Thoracic aorta (tissue), 2 donors: Measurements from ENCODE around the gene ADH5. TPM values are rescaled to one million over a fixed set of nuclear protein-coding genes. Genes with fewer than 3 reads are reported as not detected.

ENCODE experiments used
- ATAC-seq: fragments of 150-250 bp; one replicate; pipeline ENCODE4 v1.8.0; 2017; ENCODE audit warnings: low read depth; ENCODE audit not compliant: insufficient number of reproducible peaks, low FRiP score
- DNase-seq: peaks from one replicate; pipeline ENCODE4 v3.0.0-alpha.2; 2020; ENCODE audit warnings: low spot score
- H3K27ac ChIP-seq, 2 donors: fragments of 200-600 bp; sonication (generic); 1 replicate in 1 of 2; 2 replicates in 1 of 2; pipeline ENCODE4 v1.5.1; 2016; ENCODE audit warnings: mild to moderate bottlenecking in 2 of 2, moderate library complexity in 2 of 2
- H3K27me3 ChIP-seq: fragments of 200-600 bp; sonication (generic); replicated peaks from 2 replicates; pipeline ENCODE4 v1.6.0; 2016; ENCODE audit warnings: mild to moderate bottlenecking; ENCODE audit not compliant: insufficient read depth
- H3K36me3 ChIP-seq: fragments of 200-600 bp; sonication (generic); one replicate; pipeline ENCODE4 v1.5.1; 2016
- H3K4me1 ChIP-seq, 2 donors: fragments of 200-600 bp; sonication (generic); 1 replicate in 1 of 2; 2 replicates in 1 of 2; pipeline versions ENCODE4 v1.5.1 to v1.6.0; 2016; ENCODE audit warnings: low read depth in 2 of 2, mild to moderate bottlenecking in 1 of 2; ENCODE audit not compliant: control insufficient read depth in 1 of 2
- H3K4me3 ChIP-seq: fragments of 200-600 bp; sonication (generic); 2 replicates; pipeline ENCODE4 v1.5.1; 2016; ENCODE audit warnings: mild to moderate bottlenecking
- H3K9me3 ChIP-seq: fragments of 200-600 bp; sonication (generic); 2 replicates; pipeline ENCODE4 v1.5.1; 2016
- CTCF ChIP-seq: fragments of 200-600 bp; sonication (generic); IDR thresholded peaks from one replicate; pipeline ENCODE4 v1.5.1; 2019; ENCODE audit warnings: antibody characterized with exemption
- total RNA-seq, 2 donors: library from RNA; depleted of rRNA; stranded (reverse); fragments of >200 nt; gene quantifications; one replicate each; pipeline versions ENCODE4 v1.1.0 to v1.2.3, GENCODE V29; 2016

Gene ADH5
- total RNA-seq, 2 donors from 2014 or later, result 149 to 180 TPM

- TF ChIP-seq CTCF, result no peak
- no peak overlapping the region for H3K27ac ChIP-seq
- H3K27me3 ChIP-seq, result no peaks in the 10 kb centered on the region
- no peak overlapping the region for H3K4me3 ChIP-seq
- H3K4me1 ChIP-seq, result peaks cover 0 to 6% of the 10 kb centered on the region in 2 donors
- no peak for DNase-seq
- ATAC-seq, result no peak
- H3K36me3 ChIP-seq, result peaks cover 7% of the 10 kb centered on the region
- H3K9me3 ChIP-seq, result peaks cover under 1% of the 10 kb centered on the region
These were observed 45.2 kb downstream of the ADH5 start for GRCh38 chr4:99043346-99043745.

- DNase-seq, result no peak
- no peak for TF ChIP-seq CTCF
- no peak for ATAC-seq
- Histone ChIP-seq H3K9me3 (peaks cover 4% of the 10 kb centered on the region), H3K36me3 (peaks cover 11% of the 10 kb centered on the region), H3K27ac (no peak overlapping the region), H3K4me3 (no peak overlapping the region), H3K27me3 (no peaks in the 10 kb centered on the region), H3K4me1 (no peaks in the 10 kb centered on the region)
These were observed 50.4 kb downstream of the ADH5 start for GRCh38 chr4:99038213-99038612.

GRCh38 chr4:99033956-99034355, 54.6 kb downstream of the ADH5 start:
- Histone ChIP-seq H3K4me1 (peaks cover 0 to 7% of the 10 kb centered on the region in 2 donors), H3K27me3 (no peaks in the 10 kb centered on the region), H3K27ac (no peak overlapping the region), H3K36me3 (peaks cover 7% of the 10 kb centered on the region), H3K9me3 (peaks cover 4% of the 10 kb centered on the region), H3K4me3 (no peak overlapping the region)
- no peak for ATAC-seq
- TF ChIP-seq CTCF, result no peak
- no peak for DNase-seq

- H3K4me1 ChIP-seq, result peaks cover 2 to 35% of the 10 kb centered on the region in 2 donors
- DNase-seq, result no peak
- no peak overlapping the region for H3K4me3 ChIP-seq
- TF ChIP-seq CTCF, result no peak
- ATAC-seq, result no peak
- peaks cover 3% of the 10 kb centered on the region for H3K36me3 ChIP-seq
- no peaks in the 10 kb centered on the region for H3K27me3 ChIP-seq
- no peaks in the 10 kb centered on the region for H3K9me3 ChIP-seq
- no peak overlapping the region for H3K27ac ChIP-seq
These were observed 58.7 kb downstream of the ADH5 start for GRCh38 chr4:99029852-99030251.

GRCh38 chr4:99029018-99029735, 59.4 kb downstream of the ADH5 start:
- Histone ChIP-seq H3K27me3 (no peaks in the 10 kb centered on the region), H3K27ac (no peak overlapping the region), H3K36me3 (peaks cover 3% of the 10 kb centered on the region), H3K9me3 (no peaks in the 10 kb centered on the region), H3K4me1 (peaks cover 2 to 42% of the 10 kb centered on the region in 2 donors), H3K4me3 (no peak overlapping the region)
- TF ChIP-seq CTCF, result no peak
- ATAC-seq (no peak), DNase-seq (no peak)
